Measurements from ENCODE around the gene ATG16L2.

ATG16L2 gene

GRCh38 chr11:72774499-72774898 lies 39.7 kb upstream of the ATG16L2 start:
- H3K36me3 ChIP-seq (ENCODE audit: insufficient read depth, low read length): no peaks in the 10 kb centered on the region
- no peak overlapping the region for H3K4me2 ChIP-seq (ENCODE audit: low read length)
- no peaks in the 10 kb centered on the region for H3K27me3 ChIP-seq (ENCODE audit: control insufficient read depth, insufficient read depth, low read length)
- no peak overlapping the region for H3K9ac ChIP-seq (ENCODE audit: low read depth, low read length)
- no peaks in the 10 kb centered on the region for H3K9me3 ChIP-seq (replicated peaks; ENCODE audit: low read length)
- H3K4me3 ChIP-seq (ENCODE audit: low read length): no peak overlapping the region
- peaks cover 21% of the 10 kb centered on the region for H3K4me1 ChIP-seq (ENCODE audit: control insufficient read depth, insufficient read depth, low read length)

GRCh38 chr11:72775288-72776110 lies 38.7 kb upstream of the ATG16L2 start:
- no peaks in the 10 kb centered on the region for H3K9me3 ChIP-seq (replicated peaks; ENCODE audit: low read length)
- no peaks in the 10 kb centered on the region for H3K36me3 ChIP-seq (ENCODE audit: insufficient read depth, low read length)
- H3K4me3 ChIP-seq (ENCODE audit: low read length): no peak overlapping the region
- peaks cover 3% of the 10 kb centered on the region for H3K27me3 ChIP-seq (ENCODE audit: control insufficient read depth, insufficient read depth, low read length)
- H3K4me1 ChIP-seq (ENCODE audit: control insufficient read depth, insufficient read depth, low read length): peaks cover 21% of the 10 kb centered on the region
- no peak overlapping the region for H3K4me2 ChIP-seq (ENCODE audit: low read length)
- H3K9ac ChIP-seq (ENCODE audit: low read depth, low read length): no peak overlapping the region

- no peak overlapping the region for H3K4me3 ChIP-seq (ENCODE audit: low read length)
- H3K4me2 ChIP-seq (ENCODE audit: low read length): no peak overlapping the region
- no peak overlapping the region for H3K9ac ChIP-seq (ENCODE audit: low read depth, low read length)
- H3K27me3 ChIP-seq (ENCODE audit: control insufficient read depth, insufficient read depth, low read length): peaks cover 10% of the 10 kb centered on the region
- peaks cover 18% of the 10 kb centered on the region for H3K4me1 ChIP-seq (ENCODE audit: control insufficient read depth, insufficient read depth, low read length)
- H3K9me3 ChIP-seq (replicated peaks; ENCODE audit: low read length): no peaks in the 10 kb centered on the region
- H3K36me3 ChIP-seq (ENCODE audit: insufficient read depth, low read length): no peaks in the 10 kb centered on the region
These were observed 37.9 kb upstream of the ATG16L2 start for GRCh38 chr11:72776117-72776843.

- Histone ChIP-seq H3K4me1 (ENCODE audit: control insufficient read depth, insufficient read depth, low read length) (peaks cover 14% of the 10 kb centered on the region), H3K27me3 (ENCODE audit: control insufficient read depth, insufficient read depth, low read length) (peaks cover 13% of the 10 kb centered on the region), H3K4me3 (ENCODE audit: low read length) (no peak overlapping the region), H3K36me3 (ENCODE audit: insufficient read depth, low read length) (no peaks in the 10 kb centered on the region), H3K4me2 (ENCODE audit: low read length) (no peak overlapping the region), H3K9ac (ENCODE audit: low read depth, low read length) (no peak overlapping the region), H3K9me3 (replicated peaks; ENCODE audit: low read length) (no peaks in the 10 kb centered on the region)
These were observed 37.1 kb upstream of the ATG16L2 start for GRCh38 chr11:72776844-72777754.

- no peaks in the 10 kb centered on the region for H3K9me3 ChIP-seq (replicated peaks; ENCODE audit: low read length)
- no peaks in the 10 kb centered on the region for H3K36me3 ChIP-seq (ENCODE audit: insufficient read depth, low read length)
- H3K9ac ChIP-seq (ENCODE audit: low read depth, low read length): no peak overlapping the region
- H3K4me1 ChIP-seq (ENCODE audit: control insufficient read depth, insufficient read depth, low read length): peaks cover 10% of the 10 kb centered on the region
- H3K4me3 ChIP-seq (ENCODE audit: low read length): no peak overlapping the region
- peaks cover 14% of the 10 kb centered on the region for H3K27me3 ChIP-seq (ENCODE audit: control insufficient read depth, insufficient read depth, low read length)
- H3K4me2 ChIP-seq (ENCODE audit: low read length): no peak overlapping the region
These were observed 36.4 kb upstream of the ATG16L2 start for GRCh38 chr11:72777755-72778278.

GRCh38 chr11:72778535-72779494 lies 35.4 kb upstream of the ATG16L2 start:
- Histone ChIP-seq H3K4me2 (ENCODE audit: low read length) (no peak overlapping the region), H3K4me3 (ENCODE audit: low read length) (no peak overlapping the region), H3K27me3 (ENCODE audit: control insufficient read depth, insufficient read depth, low read length) (peaks cover 14% of the 10 kb centered on the region), H3K9me3 (replicated peaks; ENCODE audit: low read length) (no peaks in the 10 kb centered on the region), H3K9ac (ENCODE audit: low read depth, low read length) (no peak overlapping the region), H3K36me3 (ENCODE audit: insufficient read depth, low read length) (no peaks in the 10 kb centered on the region), H3K4me1 (ENCODE audit: control insufficient read depth, insufficient read depth, low read length) (no peaks in the 10 kb centered on the region)

- Histone ChIP-seq H3K36me3 (ENCODE audit: insufficient read depth, low read length) (no peaks in the 10 kb centered on the region), H3K27me3 (ENCODE audit: control insufficient read depth, insufficient read depth, low read length) (peaks cover 14% of the 10 kb centered on the region), H3K4me2 (ENCODE audit: low read length) (no peak overlapping the region), H3K9ac (ENCODE audit: low read depth, low read length) (no peak overlapping the region), H3K4me1 (ENCODE audit: control insufficient read depth, insufficient read depth, low read length) (no peaks in the 10 kb centered on the region), H3K4me3 (ENCODE audit: low read length) (no peak overlapping the region), H3K9me3 (replicated peaks; ENCODE audit: low read length) (no peaks in the 10 kb centered on the region)
These were observed 34.6 kb upstream of the ATG16L2 start for GRCh38 chr11:72779495-72780128.

GRCh38 chr11:72780296-72781062 lies 33.7 kb upstream of the ATG16L2 start:
- peak overlapping the region; percentile 70 for H3K4me2 ChIP-seq (ENCODE audit: low read length)
- no peaks in the 10 kb centered on the region for H3K9me3 ChIP-seq (replicated peaks; ENCODE audit: low read length)
- no peak overlapping the region for H3K4me3 ChIP-seq (ENCODE audit: low read length)
- peaks cover 14% of the 10 kb centered on the region for H3K27me3 ChIP-seq (ENCODE audit: control insufficient read depth, insufficient read depth, low read length)
- no peaks in the 10 kb centered on the region for H3K36me3 ChIP-seq (ENCODE audit: insufficient read depth, low read length)
- H3K9ac ChIP-seq (ENCODE audit: low read depth, low read length): no peak overlapping the region
- H3K4me1 ChIP-seq (ENCODE audit: control insufficient read depth, insufficient read depth, low read length): no peaks in the 10 kb centered on the region

GRCh38 chr11:72781063-72781312 lies 33.2 kb upstream of the ATG16L2 start:
- Histone ChIP-seq H3K36me3 (ENCODE audit: insufficient read depth, low read length) (no peaks in the 10 kb centered on the region), H3K9me3 (replicated peaks; ENCODE audit: low read length) (no peaks in the 10 kb centered on the region), H3K27me3 (ENCODE audit: control insufficient read depth, insufficient read depth, low read length) (peaks cover 14% of the 10 kb centered on the region), H3K4me3 (ENCODE audit: low read length) (peak overlapping the region; percentile 58), H3K9ac (ENCODE audit: low read depth, low read length) (no peak overlapping the region), H3K4me1 (ENCODE audit: control insufficient read depth, insufficient read depth, low read length) (no peaks in the 10 kb centered on the region), H3K4me2 (ENCODE audit: low read length) (peak overlapping the region; percentile 70)

Data from skeletal muscle satellite cell (primary cell).